Kidney (tissue), 14 donors: Measurements from ENCODE around the gene RXRA. TPM values are rescaled to one million over a fixed set of nuclear protein-coding genes. Genes with fewer than 3 reads are reported as not detected.

ENCODE experiments used
- DNase-seq, 5 donors: peaks; one replicate each; pipeline ENCODE4 v3.0.0-alpha.2; 2013 to 2020
- FAIRE-seq: peaks from 2 replicates; lab custom pipeline; 2012; peaks lifted over from hg19 to GRCh38; lab: Jason Lieb, UNC
- H3K27ac ChIP-seq, 2 donors: one replicate each; pipeline ENCODE4 v1.7.0; 2013; ENCODE audit warnings: low read depth in 2 of 2, low read length in 2 of 2, inconsistent platforms in 1 of 2
- H3K27me3 ChIP-seq: one replicate; pipeline ENCODE4 v1.7.1; 2013; ENCODE audit warnings: low read length, inconsistent platforms; ENCODE audit not compliant: control insufficient read depth, insufficient read depth
- H3K36me3 ChIP-seq, 3 donors: one replicate each; pipeline versions ENCODE4 v1.7.0 to v1.7.1; 2013; ENCODE audit warnings: low read length in 3 of 3, control low read depth in 1 of 3, inconsistent platforms in 1 of 3; ENCODE audit not compliant: insufficient read depth in 3 of 3, control insufficient read depth in 2 of 3
- H3K4me1 ChIP-seq, 3 donors: one replicate each; pipeline versions ENCODE4 v1.7.0 to v1.7.1; 2013; ENCODE audit warnings: low read length in 3 of 3, inconsistent platforms in 1 of 3, low read depth in 1 of 3; ENCODE audit not compliant: control insufficient read depth in 2 of 3, insufficient read depth in 2 of 3
- H3K4me3 ChIP-seq, 3 donors: one replicate each; pipeline versions ENCODE4 v1.7.0 to v1.8.1; 2013; ENCODE audit warnings: low read length in 3 of 3, control low read depth in 1 of 3, inconsistent platforms in 1 of 3
- H3K9ac ChIP-seq, 3 donors: one replicate each; pipeline versions ENCODE4 v1.7.0 to v1.7.1; 2013; ENCODE audit warnings: low read length in 3 of 3, control low read depth in 1 of 3, inconsistent platforms in 1 of 3
- H3K9me3 ChIP-seq, 3 donors: one replicate each; pipeline versions ENCODE4 v1.7.0 to v1.7.1; 2013; ENCODE audit warnings: low read length in 3 of 3, control low read depth in 1 of 3, inconsistent platforms in 1 of 3; ENCODE audit not compliant: control insufficient read depth in 2 of 3, insufficient read depth in 1 of 3
- intact Hi-C: fragments of 100-400 bp; cut with DNase I; formaldehyde crosslinking; loops from one replicate; pipeline ENCODE4 v1.11.1; 2022
- polyA plus RNA-seq: library from polyadenylated mRNA; stranded (reverse); fragments of 350-450 nt; fragmentation: Illumina TruSeq; extraction: RNeasy Lipid Tissue Mini Kit (QIAGEN cat#74804); gene quantifications from one replicate; pipeline ENCODE4 v1.2.3, GENCODE V29; 2014; ENCODE audit warnings: low read depth, low replicate concordance; ENCODE audit not compliant: insufficient read depth
- total RNA-seq: library from RNA; stranded (reverse); fragmentation: NEBNext Ultra II Directional; extraction: Animal tissue kit (Norgen Biotek cat#: 25700); gene quantifications from one replicate; pipeline ENCODE4 v1.2.1, GENCODE V29; 2021
- TF ChIP-seq, protein P1 (sequence below): IDR thresholded peaks from 3 replicates; pipeline ENCODE4 v1.5.1; 2012; ENCODE audit warnings: mild to moderate bottlenecking, moderate library complexity, borderline replicate concordance; ENCODE audit not compliant: insufficient read depth; ENCODE audit errors: extremely low read depth
- donor health status: control.
- donor health status: control.
- donor health status: control.
- donor health status: control.
- donor health status: control.
- donor health status: DM: yes; HTN: yes; CAD: no.
- donor health status: Normal renal cell carcinoma (clear cell type).

The RXRA gene
- total and polyA plus RNA-seq, 2 donors from 2014 or later: 24.0 to 49.5 TPM

DNA sequence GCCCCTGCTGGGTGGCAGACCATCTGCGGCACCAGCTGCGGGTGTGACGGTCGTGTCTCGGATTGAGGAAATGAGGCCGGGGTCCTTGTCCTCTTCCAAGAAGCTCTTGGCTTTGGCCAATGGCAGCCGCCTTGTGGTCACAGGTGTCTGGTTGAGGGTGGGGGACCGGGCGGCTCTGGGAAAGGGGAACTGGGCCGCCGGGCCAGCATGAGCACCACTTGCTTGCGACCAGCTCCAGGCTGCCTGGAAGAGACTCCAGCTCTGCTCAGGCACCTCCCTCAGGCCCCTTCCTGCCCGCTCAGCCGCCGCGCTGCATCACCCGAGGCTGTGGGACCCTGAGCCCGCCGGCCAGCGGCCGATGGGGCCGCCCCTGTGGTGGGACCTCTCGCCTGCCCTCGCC, 59.7 kb downstream of the RXRA start:
- FAIRE-seq: no peak
- Histone ChIP-seq H3K4me1 (peaks cover 0 to 83% (median 48%) of the 10 kb centered on the region in 3 donors), H3K36me3 (no peaks in the 10 kb centered on the region), H3K4me3 (no peak overlapping the region), H3K9me3 (no peaks in the 10 kb centered on the region), H3K9ac (no peak overlapping the region), H3K27ac (no peak overlapping the region), H3K27me3 (no peaks in the 10 kb centered on the region)
- TF ChIP-seq, protein P1, sequence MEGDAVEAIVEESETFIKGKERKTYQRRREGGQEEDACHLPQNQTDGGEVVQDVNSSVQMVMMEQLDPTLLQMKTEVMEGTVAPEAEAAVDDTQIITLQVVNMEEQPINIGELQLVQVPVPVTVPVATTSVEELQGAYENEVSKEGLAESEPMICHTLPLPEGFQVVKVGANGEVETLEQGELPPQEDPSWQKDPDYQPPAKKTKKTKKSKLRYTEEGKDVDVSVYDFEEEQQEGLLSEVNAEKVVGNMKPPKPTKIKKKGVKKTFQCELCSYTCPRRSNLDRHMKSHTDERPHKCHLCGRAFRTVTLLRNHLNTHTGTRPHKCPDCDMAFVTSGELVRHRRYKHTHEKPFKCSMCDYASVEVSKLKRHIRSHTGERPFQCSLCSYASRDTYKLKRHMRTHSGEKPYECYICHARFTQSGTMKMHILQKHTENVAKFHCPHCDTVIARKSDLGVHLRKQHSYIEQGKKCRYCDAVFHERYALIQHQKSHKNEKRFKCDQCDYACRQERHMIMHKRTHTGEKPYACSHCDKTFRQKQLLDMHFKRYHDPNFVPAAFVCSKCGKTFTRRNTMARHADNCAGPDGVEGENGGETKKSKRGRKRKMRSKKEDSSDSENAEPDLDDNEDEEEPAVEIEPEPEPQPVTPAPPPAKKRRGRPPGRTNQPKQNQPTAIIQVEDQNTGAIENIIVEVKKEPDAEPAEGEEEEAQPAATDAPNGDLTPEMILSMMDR: no peak
- intact Hi-C loops: no loop called here
- no peak for DNase-seq

DNA sequence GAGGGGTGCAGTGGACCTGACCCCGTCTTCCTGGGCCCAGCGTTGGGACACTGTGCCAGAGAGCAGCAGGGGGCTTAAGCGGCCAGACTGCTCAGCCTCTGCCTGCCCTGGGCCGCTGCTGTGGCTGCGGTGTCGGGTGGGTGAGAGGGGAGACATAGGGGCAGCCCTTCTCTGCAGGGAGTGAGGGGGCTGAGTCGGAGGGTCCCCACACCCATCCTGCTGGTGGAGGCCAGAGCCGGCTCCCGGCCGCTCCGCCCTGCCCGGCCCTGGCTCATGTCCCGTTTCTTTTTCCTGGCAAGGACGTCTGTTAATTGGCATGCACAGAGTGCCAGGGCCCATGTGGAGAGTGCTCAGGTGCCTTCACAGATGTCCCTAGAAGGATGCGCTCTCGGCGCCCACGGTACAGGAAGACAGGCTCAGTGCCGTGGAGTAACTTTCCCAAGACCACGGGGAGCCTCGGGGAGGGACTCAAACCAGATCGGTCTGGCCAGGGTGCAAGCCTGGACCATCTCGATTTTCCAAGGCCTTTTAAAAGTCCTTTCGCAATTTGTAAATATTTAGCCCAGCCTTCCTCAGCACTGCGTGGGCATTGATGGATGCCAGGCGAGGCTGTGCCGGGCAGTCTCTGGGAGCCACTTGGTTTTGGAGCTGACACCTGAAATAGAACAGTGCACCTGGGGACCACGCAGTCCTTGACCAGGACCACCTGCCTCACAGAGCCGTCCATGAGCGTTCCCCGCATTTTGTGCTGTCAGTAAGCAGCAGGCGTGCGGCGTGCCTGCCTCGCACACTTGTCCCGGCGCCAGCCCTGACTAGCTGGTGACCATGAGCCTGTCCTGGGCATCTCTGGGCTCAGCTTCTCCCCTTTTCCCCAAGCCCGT, 60.9 kb downstream of the RXRA start:
- TF ChIP-seq, protein P1: no peak
- Histone ChIP-seq H3K4me3 (no peak overlapping the region), H3K27me3 (no peaks in the 10 kb centered on the region), H3K9ac (no peak overlapping the region), H3K27ac (peak overlapping the region in 1 of 2 donors; percentile 63), H3K4me1 (peaks cover 0 to 82% (median 50%) of the 10 kb centered on the region in 3 donors), H3K9me3 (no peaks in the 10 kb centered on the region), H3K36me3 (no peaks in the 10 kb centered on the region)
- DNase-seq (no peak), FAIRE-seq (no peak)
- intact Hi-C loops: no loop called here

DNA sequence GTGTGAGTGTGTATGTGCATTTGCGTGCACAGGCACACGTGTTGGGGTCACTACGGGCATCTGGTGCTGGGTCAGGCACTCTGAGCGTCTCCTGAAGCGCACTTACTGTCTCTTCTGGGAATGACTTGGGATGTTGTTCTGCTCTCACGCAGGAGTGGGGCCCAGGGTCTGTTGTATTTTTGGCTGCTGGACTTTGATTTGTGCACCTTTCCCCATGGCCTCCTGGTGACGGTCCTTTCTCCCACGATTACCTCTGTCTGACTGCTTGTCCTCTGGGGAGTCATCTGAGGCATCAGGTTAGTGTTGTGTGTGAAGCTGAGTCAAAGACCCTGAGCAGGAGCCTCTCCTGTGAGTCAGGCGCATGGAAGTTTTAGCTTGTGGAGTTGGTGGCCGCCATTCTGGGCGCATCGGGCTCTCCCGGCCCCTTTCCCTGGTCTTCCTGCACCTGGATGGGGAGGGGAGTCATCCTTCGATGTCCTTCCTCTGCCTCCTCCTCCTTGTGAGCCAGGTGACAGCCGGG, 62.1 kb downstream of the RXRA start:
- Histone ChIP-seq H3K9ac (no peak overlapping the region), H3K9me3 (no peaks in the 10 kb centered on the region), H3K27ac (no peak overlapping the region), H3K36me3 (no peaks in the 10 kb centered on the region), H3K4me1 (peaks cover 0 to 76% (median 38%) of the 10 kb centered on the region in 3 donors), H3K27me3 (no peaks in the 10 kb centered on the region), H3K4me3 (no peak overlapping the region)
- TF ChIP-seq, protein P1: no peak
- intact Hi-C loops: no loop called here
- no peak for FAIRE-seq
- no peak for DNase-seq
